Activated CD4-positive, alpha-beta T cell treated with anti-CD3 and anti-CD28 coated beads, Interleukin-2, amount 10 ng/mL, durations not matched to agents 24 days and 14 days (primary cell): ENCODE data around the gene ZDHHC19. TPM values are rescaled to one million over a fixed set of nuclear protein-coding genes. Genes with fewer than 3 reads are reported as not detected.
"Not testable (repeated sequence)": the region's sequence is repeated elsewhere in the genome, so short reads cannot be mapped to it uniquely, and the experiment has no call there.

Experiments used
- DNase-seq: peaks from one replicate; pipeline ENCODE4 v3.0.0; 2022
- H3K27ac Mint-ChIP-seq: one replicate; pipeline ENCODE4 v1.8.0; 2022; ENCODE audit warnings: mild to moderate bottlenecking, mixed read lengths
- H3K27me3 Mint-ChIP-seq: one replicate; pipeline ENCODE4 v1.8.0; 2022; ENCODE audit warnings: mixed read lengths
- H3K36me3 Mint-ChIP-seq: one replicate; pipeline ENCODE4 v1.8.0; 2022; ENCODE audit warnings: low read depth, mild to moderate bottlenecking, mixed read lengths
- H3K4me1 Mint-ChIP-seq: one replicate; pipeline ENCODE4 v1.8.0; 2021; ENCODE audit warnings: mixed read lengths
- H3K4me3 Mint-ChIP-seq: one replicate; pipeline ENCODE4 v1.8.0; 2022; ENCODE audit warnings: mild to moderate bottlenecking, moderate library complexity, mixed read lengths
- H3K9me3 Mint-ChIP-seq: one replicate; pipeline ENCODE4 v1.8.0; 2021; ENCODE audit warnings: mixed read lengths
- intact Hi-C: fragments of 100-400 bp; cut with micrococcal nuclease; formaldehyde crosslinking; loops from one replicate; pipeline ENCODE4 v1.15.1; 2023
- total RNA-seq: library from RNA; stranded (reverse); gene quantifications from 2 replicates; pipeline ENCODE4 v1.2.3, GENCODE V29; 2022

Gene ZDHHC19, protein sequence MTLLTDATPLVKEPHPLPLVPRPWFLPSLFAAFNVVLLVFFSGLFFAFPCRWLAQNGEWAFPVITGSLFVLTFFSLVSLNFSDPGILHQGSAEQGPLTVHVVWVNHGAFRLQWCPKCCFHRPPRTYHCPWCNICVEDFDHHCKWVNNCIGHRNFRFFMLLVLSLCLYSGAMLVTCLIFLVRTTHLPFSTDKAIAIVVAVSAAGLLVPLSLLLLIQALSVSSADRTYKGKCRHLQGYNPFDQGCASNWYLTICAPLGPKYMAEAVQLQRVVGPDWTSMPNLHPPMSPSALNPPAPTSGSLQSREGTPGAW
- not detected in 2 replicates for total RNA-seq

- Mint-ChIP-seq H3K36me3 (no peaks in the 10 kb centered on the region), H3K9me3 (no peaks in the 10 kb centered on the region), H3K27ac (no peak within 1 kb of the TSS), H3K4me1 (peaks cover 8% of the 10 kb centered on the region), H3K27me3 (peaks cover 7% of the 10 kb centered on the region), H3K4me3 (no peak within 1 kb of the TSS)
- intact Hi-C loops: no loop called here
- DNase-seq: no peak
Observed at GRCh38 chr3:196210673-196211556, at the start of gene ZDHHC19. TSS of gene ZDHHC19 (minus strand) at chr3:196211400. CDS start at chr3:196211315, 85 bp downstream.

DNA sequence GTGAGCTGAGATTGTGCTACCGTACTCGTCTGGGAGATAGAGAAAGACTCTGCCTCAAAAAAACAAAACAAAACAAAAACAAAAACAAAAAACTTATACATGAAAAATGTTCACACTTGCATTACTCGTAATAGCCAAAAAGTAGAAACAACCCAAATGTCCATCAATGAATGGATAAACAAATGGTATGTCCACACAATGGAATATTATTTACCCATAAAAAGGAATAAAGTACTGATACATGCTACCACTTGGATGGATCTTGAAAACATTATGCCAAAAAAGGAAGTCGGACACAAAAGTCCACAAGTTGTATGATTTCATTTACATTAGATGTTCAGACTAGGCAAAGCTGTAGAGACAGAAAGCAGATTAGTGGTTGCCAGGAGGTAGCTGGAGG is 49.6 kb upstream of the ZDHHC19 start:
- intact Hi-C loops: no loop called here

GRCh38 chr3:196255776-196256175 is 44.6 kb upstream of the ZDHHC19 start:
- Mint-ChIP-seq H3K4me1 (peaks cover 6% of the 10 kb centered on the region), H3K9me3 (peaks cover under 1% of the 10 kb centered on the region), H3K27me3 (no peaks in the 10 kb centered on the region), H3K4me3 (no peak overlapping the region), H3K27ac (no peak overlapping the region), H3K36me3 (peaks cover 28% of the 10 kb centered on the region)
- intact Hi-C loops: no loop called here
- DNase-seq: no peak

More for the DNA sequence above, 49.6 kb upstream of the ZDHHC19 start:
- H3K4me3 Mint-ChIP-seq: no peak overlapping the region
- no peaks in the 10 kb centered on the region for H3K27me3 Mint-ChIP-seq
- H3K36me3 Mint-ChIP-seq: peaks cover 39% of the 10 kb centered on the region
- peaks cover 8% of the 10 kb centered on the region for H3K4me1 Mint-ChIP-seq
- no peak for DNase-seq
- H3K9me3 Mint-ChIP-seq: peaks cover 3% of the 10 kb centered on the region
- H3K27ac Mint-ChIP-seq: no peak overlapping the region

DNA sequence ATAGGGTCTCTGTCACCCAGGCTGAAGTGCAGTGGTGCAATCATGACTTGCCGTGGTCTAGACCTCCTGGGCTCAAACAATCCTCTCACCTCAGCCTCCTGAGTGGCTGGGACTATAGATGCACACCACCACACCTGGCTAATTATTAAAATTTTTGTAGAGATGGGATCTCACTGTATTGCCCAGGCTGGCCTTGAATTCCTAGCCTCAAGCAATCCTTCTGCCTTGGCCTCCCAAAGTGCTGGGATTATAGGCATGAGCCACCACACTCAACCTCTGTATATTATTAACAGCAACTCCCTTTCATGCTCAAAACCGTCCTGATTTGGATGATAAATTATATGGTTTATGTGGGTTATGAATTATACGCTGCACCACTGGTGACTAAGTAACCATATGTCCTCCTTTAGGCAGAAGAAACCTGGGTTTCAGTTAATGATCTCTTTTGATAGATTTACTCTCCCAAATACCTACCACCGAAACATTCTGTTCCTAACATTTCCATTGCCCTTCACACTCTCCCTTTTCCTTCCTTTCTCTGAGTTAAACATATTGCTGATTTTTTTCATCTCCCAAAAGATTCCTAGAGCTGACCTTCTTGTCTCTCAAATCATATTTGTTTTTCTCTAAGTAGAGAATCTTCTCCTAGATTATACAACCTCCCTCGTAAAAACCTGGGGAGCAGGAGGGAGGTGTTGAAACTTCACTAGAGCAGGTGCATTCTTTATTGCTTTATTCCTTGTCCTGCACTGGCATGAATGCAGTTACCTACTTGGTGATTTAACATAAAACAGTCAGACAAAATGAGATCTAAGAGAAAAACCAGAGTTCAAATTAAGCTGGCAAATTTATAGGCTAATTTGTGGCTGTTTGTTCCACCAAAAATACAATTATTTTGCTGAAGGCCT is 43.4 kb upstream of the ZDHHC19 start:
- H3K4me3 Mint-ChIP-seq: no peak overlapping the region
- no peaks in the 10 kb centered on the region for H3K9me3 Mint-ChIP-seq
- no peaks in the 10 kb centered on the region for H3K27me3 Mint-ChIP-seq
- peaks cover 27% of the 10 kb centered on the region for H3K36me3 Mint-ChIP-seq
- intact Hi-C loops: no loop called here
- H3K27ac Mint-ChIP-seq: no peak overlapping the region
- peaks cover 6% of the 10 kb centered on the region for H3K4me1 Mint-ChIP-seq
- DNase-seq: no peak

- Mint-ChIP-seq H3K4me1 (peaks cover 4% of the 10 kb centered on the region), H3K27ac (no peak overlapping the region), H3K36me3 (peaks cover 26% of the 10 kb centered on the region), H3K9me3 (no peaks in the 10 kb centered on the region), H3K4me3 (no peak overlapping the region), H3K27me3 (no peaks in the 10 kb centered on the region)
- intact Hi-C loops: no loop called here
- no peak for DNase-seq
Observed at GRCh38 chr3:196251918-196252317, 40.7 kb upstream of the ZDHHC19 start.

- DNase-seq: no peak
- intact Hi-C loops: no loop called here
- no peaks in the 10 kb centered on the region for H3K4me1 Mint-ChIP-seq
- H3K4me3 Mint-ChIP-seq: no peak overlapping the region
- H3K36me3 Mint-ChIP-seq: peaks cover 43% of the 10 kb centered on the region
- H3K27ac Mint-ChIP-seq: no peak overlapping the region
- H3K9me3 Mint-ChIP-seq: no peaks in the 10 kb centered on the region
- H3K27me3 Mint-ChIP-seq: no peaks in the 10 kb centered on the region
Observed at GRCh38 chr3:196246612-196247308, 35.6 kb upstream of the ZDHHC19 start.

DNA sequence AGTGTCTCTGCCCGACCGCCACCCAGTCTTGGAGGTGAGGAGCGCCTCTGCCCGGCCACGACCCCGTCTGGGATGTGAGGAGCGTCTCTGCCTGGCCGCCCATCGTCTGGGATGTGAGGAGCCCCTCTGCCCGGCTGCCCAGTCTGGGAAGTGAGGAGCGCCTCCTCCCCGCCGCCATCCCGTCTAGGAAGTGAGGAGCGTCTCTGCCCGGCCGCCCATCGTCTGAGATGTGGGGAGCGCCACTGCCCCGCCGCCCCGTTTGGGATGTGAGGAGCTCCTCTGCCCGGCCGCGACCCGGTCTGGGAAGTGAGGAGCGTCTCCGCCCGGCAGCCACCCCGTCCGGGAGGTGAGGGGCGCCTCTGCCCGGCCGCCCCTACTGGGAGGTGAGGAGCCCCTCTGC is 33.0 kb upstream of the ZDHHC19 start:
- H3K4me1 Mint-ChIP-seq, H3K27me3 Mint-ChIP-seq, intact Hi-C loops, DNase-seq, H3K27ac Mint-ChIP-seq, H3K9me3 Mint-ChIP-seq, H3K4me3 Mint-ChIP-seq: not testable (repeated sequence)
- H3K36me3 Mint-ChIP-seq: peaks cover 42% of the 10 kb centered on the region

DNA sequence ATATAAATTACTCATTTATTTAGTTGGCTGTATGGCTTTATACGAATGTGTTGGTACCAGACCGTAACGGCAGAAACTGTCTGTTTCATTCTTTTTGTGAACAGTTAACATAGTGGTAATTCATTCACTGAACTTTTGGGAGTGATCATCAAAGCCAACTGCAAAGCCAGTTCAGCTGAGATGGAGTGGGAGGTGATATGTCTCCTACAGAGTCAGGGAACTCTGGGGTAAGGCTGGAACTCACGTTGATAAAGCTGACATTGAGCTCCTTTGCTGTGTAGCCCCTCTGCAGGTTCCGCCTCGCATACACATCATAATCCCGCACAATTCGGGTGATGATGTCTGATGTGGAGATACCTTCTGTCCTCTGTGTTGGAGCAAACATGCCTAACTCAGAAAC is 30.5 kb upstream of the ZDHHC19 start:
- no peaks in the 10 kb centered on the region for H3K27me3 Mint-ChIP-seq
- peaks cover 1% of the 10 kb centered on the region for H3K4me1 Mint-ChIP-seq
- no peak overlapping the region for H3K27ac Mint-ChIP-seq
- no peaks in the 10 kb centered on the region for H3K9me3 Mint-ChIP-seq
- DNase-seq: no peak
- H3K36me3 Mint-ChIP-seq: peaks cover 60% of the 10 kb centered on the region
- intact Hi-C loops: no loop called here
- no peak overlapping the region for H3K4me3 Mint-ChIP-seq

DNA sequence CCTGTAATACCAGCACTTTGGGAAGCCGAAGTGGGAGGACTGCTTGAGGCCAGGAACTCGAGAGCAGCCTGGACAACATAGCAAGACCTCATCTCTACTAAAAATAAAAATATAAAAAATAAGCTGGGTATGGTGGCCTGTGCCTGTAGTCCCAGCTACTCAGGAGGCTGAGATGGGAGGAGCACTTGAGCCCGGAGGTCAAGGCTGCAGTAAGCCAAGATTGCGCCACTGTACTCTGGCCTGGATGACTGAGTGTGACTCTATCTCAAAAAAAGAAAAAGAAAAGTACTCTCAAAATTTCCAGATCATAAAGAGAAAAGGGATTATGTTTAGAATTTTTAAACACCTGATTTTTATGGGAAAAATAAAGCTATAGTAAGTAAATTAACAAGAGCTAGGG is 29.2 kb upstream of the ZDHHC19 start:
- peaks cover 61% of the 10 kb centered on the region for H3K36me3 Mint-ChIP-seq
- no peaks in the 10 kb centered on the region for H3K9me3 Mint-ChIP-seq
- no peaks in the 10 kb centered on the region for H3K27me3 Mint-ChIP-seq
- no peak overlapping the region for H3K27ac Mint-ChIP-seq
- no peak for DNase-seq
- intact Hi-C loops: no loop called here
- H3K4me1 Mint-ChIP-seq: peaks cover 1% of the 10 kb centered on the region
- H3K4me3 Mint-ChIP-seq: no peak overlapping the region

GRCh38 chr3:196238612-196239560 is 27.7 kb upstream of the ZDHHC19 start:
- Mint-ChIP-seq H3K36me3 (peaks cover 52% of the 10 kb centered on the region), H3K4me1 (peaks cover 1% of the 10 kb centered on the region), H3K4me3 (no peak overlapping the region), H3K9me3 (no peaks in the 10 kb centered on the region), H3K27ac (no peak overlapping the region), H3K27me3 (no peaks in the 10 kb centered on the region)
- no peak for DNase-seq
- intact Hi-C loops: no loop called here

DNA sequence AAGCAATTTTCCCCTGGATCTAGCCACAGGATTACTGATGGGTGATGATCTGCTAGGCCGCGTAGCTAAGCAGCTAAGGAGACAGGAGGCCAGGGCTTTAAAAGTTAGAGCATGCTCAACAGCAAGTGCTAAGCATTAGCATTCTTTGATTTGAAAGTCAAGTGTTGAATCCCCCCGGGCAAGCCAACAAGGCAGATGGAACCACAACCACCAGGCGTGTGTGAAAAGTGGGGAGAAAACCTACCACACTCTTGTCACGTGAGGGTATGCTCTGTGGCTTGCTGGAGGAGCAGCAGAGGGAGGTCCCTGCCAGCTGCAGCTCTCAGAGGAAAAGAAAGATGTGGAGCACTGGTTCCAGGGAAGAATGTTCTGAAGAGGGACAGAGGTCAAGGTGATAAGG is 26.0 kb upstream of the ZDHHC19 start:
- Mint-ChIP-seq H3K4me3 (no peak overlapping the region), H3K27me3 (no peaks in the 10 kb centered on the region), H3K36me3 (peaks cover 53% of the 10 kb centered on the region), H3K9me3 (no peaks in the 10 kb centered on the region), H3K4me1 (peaks cover 10% of the 10 kb centered on the region), H3K27ac (no peak overlapping the region)
- intact Hi-C loops: no loop called here
- no peak for DNase-seq

DNA sequence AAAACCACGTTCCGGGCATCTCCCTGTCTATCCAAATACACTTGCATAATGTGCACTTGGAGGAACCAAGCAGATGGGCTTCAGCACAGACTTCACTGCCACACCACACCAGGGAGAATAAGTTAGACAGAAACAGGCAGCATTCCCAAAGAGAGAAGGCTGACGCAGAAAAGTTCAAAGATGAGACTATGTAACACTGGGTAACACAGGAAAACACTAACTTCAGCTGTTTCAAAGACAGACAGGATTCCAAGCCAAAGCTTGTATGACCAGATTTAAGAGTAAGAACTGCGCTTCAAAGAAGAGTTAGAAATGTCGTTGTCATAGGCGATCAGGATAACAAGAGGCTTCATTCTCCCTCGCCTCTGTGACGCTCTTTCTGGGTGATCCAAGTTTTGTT is 25.0 kb upstream of the ZDHHC19 start:
- Mint-ChIP-seq H3K36me3 (peaks cover 45% of the 10 kb centered on the region), H3K4me1 (peaks cover 12% of the 10 kb centered on the region), H3K4me3 (no peak overlapping the region), H3K27me3 (no peaks in the 10 kb centered on the region), H3K9me3 (no peaks in the 10 kb centered on the region), H3K27ac (no peak overlapping the region)
- intact Hi-C loops: no loop called here
- no peak for DNase-seq
